ENCODE data around the gene TSACC. TPM values are rescaled to one million over a fixed set of nuclear protein-coding genes. Genes with fewer than 3 reads are reported as not detected.

Gene TSACC
- total RNA-seq, result not detected

- Mint-ChIP-seq H3K27ac (peak within 1 kb of the TSS; percentile 96), H3K9me3 (no peaks in the 10 kb centered on the region), H3K36me3 (peaks cover 12% of the 10 kb centered on the region), H3K4me1 (peaks cover 29% of the 10 kb centered on the region), H3K4me3 (peak within 1 kb of the TSS; percentile 98), H3K27me3 (no peaks in the 10 kb centered on the region)
- POLR2A ChIA-PET, result interaction anchor here (1.0 to 1.6 kb wide), 2 partner anchors 8 to 43 kb away, joined by 3 to 4 read pairs; partner anchors contain the start of gene GLMP
- peak; percentile 99 for DNase-seq
- ATAC-seq (ENCODE audit: low read depth), result peak; percentile 93
These were observed at the start of gene TSACC, which contains the start of gene CCT3 for GRCh38 chr1:156338180-156338976. TSS of gene TSACC (plus strand) at chr1:156338526. CDS start at chr1:156339758, 1,232 bp downstream. TSS of gene CCT3 (minus strand) at chr1:156338292. CDS start at chr1:156338184, 108 bp downstream.

- H3K4me3 Mint-ChIP-seq, result no peak overlapping the region
- ATAC-seq (ENCODE audit: low read depth) (no peak), DNase-seq (no peak)
- H3K4me1 Mint-ChIP-seq, result peaks cover 3% of the 10 kb centered on the region
- POLR2A ChIA-PET, result no interaction called here
- H3K27me3 Mint-ChIP-seq, result no peaks in the 10 kb centered on the region
- peaks cover 7% of the 10 kb centered on the region for H3K36me3 Mint-ChIP-seq
- no peaks in the 10 kb centered on the region for H3K9me3 Mint-ChIP-seq
- H3K27ac Mint-ChIP-seq, result no peak overlapping the region
These were observed 48.5 kb upstream of the TSACC start for GRCh38 chr1:156289857-156290256.

DNA sequence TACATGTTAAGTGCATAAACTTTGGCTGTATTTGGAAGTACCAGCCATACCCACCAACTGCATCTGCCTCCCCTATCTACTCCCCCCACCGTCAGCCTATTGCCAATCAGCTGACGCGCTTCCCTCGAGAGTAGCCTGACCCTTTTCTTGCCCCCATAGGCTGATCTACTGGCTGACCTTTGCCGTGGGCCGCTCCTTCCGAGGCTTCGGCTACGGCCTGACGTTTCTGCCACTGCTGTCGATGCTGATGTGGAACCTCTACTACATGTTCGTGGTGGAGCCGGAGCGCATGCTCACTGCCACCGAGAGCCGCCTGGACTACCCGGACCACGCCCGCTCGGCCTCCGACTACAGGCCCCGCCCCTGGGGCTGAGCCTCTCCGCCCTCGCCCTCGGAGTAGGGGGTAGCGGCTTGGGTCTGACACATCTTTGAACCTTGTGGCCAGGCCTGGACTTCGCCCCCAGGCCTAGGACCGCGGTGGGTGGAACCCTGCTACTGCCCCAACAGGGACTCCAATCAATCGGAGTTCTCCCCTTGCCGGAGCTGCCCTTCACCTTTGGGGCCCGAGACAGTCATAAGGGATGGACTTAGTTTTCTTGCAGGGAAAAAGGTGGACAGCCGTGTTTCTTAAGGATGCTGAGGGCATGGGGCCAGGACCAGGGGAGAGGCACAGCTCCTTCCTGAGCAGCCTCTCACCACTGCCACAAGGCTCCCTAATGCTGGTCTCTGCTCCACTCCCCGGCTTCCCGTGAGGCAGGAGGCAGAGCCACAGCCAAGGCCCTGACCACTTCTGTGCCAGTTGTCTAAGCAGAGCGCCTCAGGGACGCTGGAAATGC, 46.9 kb upstream of the TSACC start:
- H3K36me3 Mint-ChIP-seq, result peaks cover 3% of the 10 kb centered on the region
- POLR2A ChIA-PET, result interaction anchor here (0.8 kb wide), 1 partner anchor 9 kb away, joined by 3 read pairs; the partner anchor contains the start of gene SMG5
- peaks cover 10% of the 10 kb centered on the region for H3K4me1 Mint-ChIP-seq
- no peaks in the 10 kb centered on the region for H3K9me3 Mint-ChIP-seq
- DNase-seq (no peak), ATAC-seq (ENCODE audit: low read depth) (no peak)
- no peaks in the 10 kb centered on the region for H3K27me3 Mint-ChIP-seq
- H3K4me3 Mint-ChIP-seq, result no peak overlapping the region
- peak overlapping the region; percentile 28 for H3K27ac Mint-ChIP-seq

- no peaks in the 10 kb centered on the region for H3K27me3 Mint-ChIP-seq
- H3K9me3 Mint-ChIP-seq, result no peaks in the 10 kb centered on the region
- peaks cover 10% of the 10 kb centered on the region for H3K4me1 Mint-ChIP-seq
- H3K27ac Mint-ChIP-seq, result peak overlapping the region; percentile 37
- ATAC-seq (ENCODE audit: low read depth) (no peak), DNase-seq (no peak)
- peaks cover 3% of the 10 kb centered on the region for H3K36me3 Mint-ChIP-seq
- POLR2A ChIA-PET, result interaction anchor here (0.6 to 3.2 kb wide), 2 partner anchors 10 to 18 kb away, joined by 3 to 22 read pairs; partner anchors contain the start of genes SMG5 and TMEM79
- H3K4me3 Mint-ChIP-seq, result no peak overlapping the region
These were observed 45.3 kb upstream of the TSACC start for GRCh38 chr1:156293098-156293434.

DNA sequence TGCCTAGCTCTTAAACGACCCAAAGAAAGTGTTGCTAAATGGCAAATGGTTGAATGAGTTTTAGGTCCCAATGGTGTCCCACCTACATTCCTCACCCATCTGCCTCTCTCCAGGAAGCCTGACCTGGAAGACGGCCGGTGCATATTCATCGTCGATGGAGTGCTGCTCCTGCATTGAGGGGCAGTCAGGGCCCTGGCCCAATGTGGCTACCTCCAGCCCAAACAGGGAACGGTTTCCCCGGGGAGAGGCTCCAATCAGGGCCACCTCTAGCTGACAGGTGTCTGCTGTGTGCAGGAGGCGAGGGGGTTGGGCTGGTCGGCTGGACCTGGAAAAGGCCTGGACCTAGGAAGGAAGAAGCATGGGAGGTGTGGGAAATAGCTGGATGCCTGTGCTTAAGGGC, 44.4 kb upstream of the TSACC start:
- Mint-ChIP-seq H3K27me3 (no peaks in the 10 kb centered on the region), H3K36me3 (no peaks in the 10 kb centered on the region), H3K4me3 (no peak overlapping the region), H3K27ac (no peak overlapping the region), H3K9me3 (no peaks in the 10 kb centered on the region), H3K4me1 (peaks cover 10% of the 10 kb centered on the region)
- DNase-seq, result no peak
- no peak for ATAC-seq (ENCODE audit: low read depth)
- POLR2A ChIA-PET, result interaction anchor here (0.6 to 3.2 kb wide), 2 partner anchors 11 to 19 kb away, joined by 3 to 22 read pairs; partner anchors contain the start of genes SMG5 and TMEM79

GRCh38 chr1:156295391-156295947, 42.9 kb upstream of the TSACC start, which contains the start of gene GLMP:
TSS of gene GLMP (minus strand) at chr1:156295679. CDS start at chr1:156295645, 34 bp downstream.
- Mint-ChIP-seq H3K4me3 (peak within 1 kb of the TSS; percentile 93), H3K36me3 (no peaks in the 10 kb centered on the region), H3K27ac (peak within 1 kb of the TSS; percentile 86), H3K27me3 (no peaks in the 10 kb centered on the region), H3K4me1 (peaks cover 10% of the 10 kb centered on the region), H3K9me3 (no peaks in the 10 kb centered on the region)
- POLR2A ChIA-PET, result interaction anchor here (0.9 to 3.2 kb wide), 2 partner anchors 12 to 42 kb away, joined by 4 to 22 read pairs; partner anchors contain the start of genes CCT3, SMG5 and TMEM79
- DNase-seq (peak; percentile 68), ATAC-seq (ENCODE audit: low read depth) (peak; percentile 82)

- no peaks in the 10 kb centered on the region for H3K9me3 Mint-ChIP-seq
- no peaks in the 10 kb centered on the region for H3K27me3 Mint-ChIP-seq
- peaks cover 10% of the 10 kb centered on the region for H3K4me1 Mint-ChIP-seq
- H3K4me3 Mint-ChIP-seq, result no peak within 1 kb of the TSS
- DNase-seq, result no peak
- no peaks in the 10 kb centered on the region for H3K36me3 Mint-ChIP-seq
- H3K27ac Mint-ChIP-seq, result no peak within 1 kb of the TSS
- POLR2A ChIA-PET, result no interaction called here
- ATAC-seq (ENCODE audit: low read depth), result no peak
These were observed 39.4 kb upstream of the TSACC start, which contains the start of gene VHLL for GRCh38 chr1:156298852-156299357. TSS of gene VHLL (minus strand) at chr1:156299307. CDS start at chr1:156299189, 118 bp downstream.

DNA sequence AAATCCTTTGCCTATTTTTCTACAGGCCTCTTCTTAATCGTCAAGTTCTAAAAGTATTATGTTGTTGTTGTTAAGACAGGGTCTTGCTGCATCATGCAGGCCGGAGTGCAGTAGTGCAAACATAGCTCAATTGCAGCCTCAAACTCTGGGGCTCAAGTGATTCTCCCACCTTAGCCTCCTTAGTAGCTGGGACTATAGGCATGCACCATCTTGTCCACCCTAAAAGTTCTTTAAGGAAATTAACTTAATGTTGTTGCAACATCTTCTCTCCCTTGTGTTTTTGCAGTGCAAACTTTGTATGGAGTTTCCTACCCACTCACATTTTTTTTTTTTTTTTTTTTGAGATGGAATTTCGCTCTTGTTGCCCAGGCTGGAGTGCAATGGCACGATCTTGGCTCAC, 35.1 kb upstream of the TSACC start:
- no peak overlapping the region for H3K27ac Mint-ChIP-seq
- POLR2A ChIA-PET, result interaction anchor here (1.5 kb wide), 1 partner anchor 20 kb away, joined by 4 read pairs; the partner anchor contains the start of gene SMG5
- H3K9me3 Mint-ChIP-seq, result no peaks in the 10 kb centered on the region
- H3K36me3 Mint-ChIP-seq, result peaks cover 2% of the 10 kb centered on the region
- H3K4me3 Mint-ChIP-seq, result no peak overlapping the region
- H3K27me3 Mint-ChIP-seq, result no peaks in the 10 kb centered on the region
- ATAC-seq (ENCODE audit: low read depth) (no peak), DNase-seq (no peak)
- H3K4me1 Mint-ChIP-seq, result no peaks in the 10 kb centered on the region

- Mint-ChIP-seq H3K4me1 (no peaks in the 10 kb centered on the region), H3K9me3 (no peaks in the 10 kb centered on the region), H3K4me3 (no peak overlapping the region), H3K27me3 (no peaks in the 10 kb centered on the region), H3K36me3 (peaks cover 2% of the 10 kb centered on the region), H3K27ac (no peak overlapping the region)
- POLR2A ChIA-PET, result no interaction called here
- no peak for ATAC-seq (ENCODE audit: low read depth)
- DNase-seq, result no peak
These were observed 33.1 kb upstream of the TSACC start for GRCh38 chr1:156305215-156305614.

DNA sequence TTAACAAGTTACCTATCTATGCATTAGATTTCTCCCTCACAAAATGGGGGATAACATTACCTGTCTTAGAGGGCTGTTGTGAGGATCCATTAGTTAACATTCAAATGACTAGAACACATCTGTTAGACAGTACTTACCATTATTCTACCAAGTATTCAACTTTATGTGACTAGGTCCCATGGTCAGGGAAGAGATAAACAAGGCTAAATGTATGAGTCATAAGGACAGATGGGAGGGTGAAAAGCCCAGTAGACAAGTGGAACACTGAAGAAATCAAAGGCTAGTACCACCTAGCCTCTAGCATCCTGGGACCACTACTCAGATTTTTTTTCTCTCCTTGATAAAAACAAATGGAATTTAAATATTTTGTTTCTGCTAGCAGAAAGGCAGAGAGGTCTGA, 30.2 kb upstream of the TSACC start:
- Mint-ChIP-seq H3K4me3 (no peak overlapping the region), H3K4me1 (no peaks in the 10 kb centered on the region), H3K9me3 (no peaks in the 10 kb centered on the region), H3K27ac (no peak overlapping the region), H3K27me3 (no peaks in the 10 kb centered on the region), H3K36me3 (peaks cover 6% of the 10 kb centered on the region)
- ATAC-seq (ENCODE audit: low read depth) (no peak), DNase-seq (no peak)
- POLR2A ChIA-PET, result no interaction called here

DNA sequence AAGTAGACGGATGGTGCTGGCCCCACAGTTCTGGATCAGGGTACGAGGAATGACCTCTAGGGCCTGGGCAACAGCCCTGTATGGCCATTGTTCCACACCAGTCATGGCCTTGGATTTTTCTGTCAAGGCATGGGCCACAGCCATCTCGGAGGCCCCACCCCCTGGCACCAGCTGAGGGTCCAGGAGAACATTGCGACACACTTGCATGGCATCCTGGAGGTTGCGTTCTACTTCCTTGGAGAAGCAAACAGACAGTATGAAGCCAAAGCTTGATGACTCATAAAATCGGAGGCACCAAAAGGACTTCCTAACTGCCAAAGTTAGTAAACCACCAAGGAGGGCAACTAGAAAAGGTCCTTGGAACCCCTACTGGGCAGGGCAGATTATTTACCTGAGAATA, 27.4 kb upstream of the TSACC start:
- Mint-ChIP-seq H3K9me3 (no peaks in the 10 kb centered on the region), H3K27me3 (no peaks in the 10 kb centered on the region), H3K36me3 (peaks cover 16% of the 10 kb centered on the region), H3K4me1 (no peaks in the 10 kb centered on the region), H3K4me3 (no peak overlapping the region), H3K27ac (no peak overlapping the region)
- DNase-seq, result no peak
- ATAC-seq (ENCODE audit: low read depth), result no peak
- POLR2A ChIA-PET, result no interaction called here

DNA sequence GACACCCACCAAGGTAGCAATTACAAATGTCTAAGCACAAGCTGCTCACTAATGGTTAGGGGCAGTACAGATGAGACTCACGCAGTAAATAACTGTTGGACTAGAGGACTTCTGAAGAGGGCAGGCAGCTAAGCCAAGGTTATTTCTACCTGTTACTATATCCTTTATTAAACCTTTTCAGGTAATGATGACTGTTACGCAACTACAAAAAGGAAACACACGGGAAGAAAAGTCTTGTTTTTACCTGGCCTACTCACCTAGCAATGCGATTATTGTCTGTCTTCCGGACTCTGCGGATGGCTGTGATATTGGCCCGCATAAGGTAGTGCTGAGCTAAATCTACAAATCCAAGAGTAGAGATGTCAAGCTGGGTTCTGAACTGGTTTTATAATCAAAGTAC, 21.4 kb upstream of the TSACC start:
- ATAC-seq (ENCODE audit: low read depth) (no peak), DNase-seq (no peak)
- no peak overlapping the region for H3K4me3 Mint-ChIP-seq
- peaks cover 26% of the 10 kb centered on the region for H3K36me3 Mint-ChIP-seq
- POLR2A ChIA-PET, result interaction anchor here (0.7 to 1.1 kb wide), 2 partner anchors 10 to 34 kb away, joined by 3 read pairs; partner anchors contain the start of gene SMG5
- no peaks in the 10 kb centered on the region for H3K9me3 Mint-ChIP-seq
- H3K4me1 Mint-ChIP-seq, result no peaks in the 10 kb centered on the region
- no peaks in the 10 kb centered on the region for H3K27me3 Mint-ChIP-seq
- H3K27ac Mint-ChIP-seq, result no peak overlapping the region

DNA sequence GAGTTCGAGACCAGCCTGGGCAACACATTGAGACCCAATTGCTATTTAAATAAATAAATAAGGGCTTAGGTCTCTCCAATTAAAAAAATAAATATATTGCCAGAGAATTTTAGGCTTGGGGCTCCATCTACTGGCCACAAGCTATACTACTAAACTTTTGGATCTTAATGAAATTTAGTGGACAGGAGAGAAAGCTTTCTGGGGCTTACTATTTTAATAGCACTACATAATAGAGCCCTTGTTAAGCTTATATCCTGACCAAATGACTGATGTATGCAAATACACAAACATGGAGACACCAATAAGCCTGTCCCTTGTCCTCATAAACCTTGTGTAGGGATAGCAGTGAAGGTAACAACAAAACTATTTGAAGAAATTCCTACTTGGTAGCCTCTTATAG, 18.7 kb upstream of the TSACC start:
- Mint-ChIP-seq H3K4me1 (no peaks in the 10 kb centered on the region), H3K27me3 (no peaks in the 10 kb centered on the region), H3K4me3 (no peak overlapping the region), H3K36me3 (peaks cover 21% of the 10 kb centered on the region), H3K9me3 (no peaks in the 10 kb centered on the region), H3K27ac (no peak overlapping the region)
- POLR2A ChIA-PET, result interaction anchor here (0.9 to 1.4 kb wide), 2 partner anchors 36 to 38 kb away, joined by 3 to 4 read pairs; partner anchors contain the start of gene SMG5
- DNase-seq (no peak), ATAC-seq (ENCODE audit: low read depth) (no peak)

Data from activated naive CD8-positive, alpha-beta T cell treated with anti-CD3 and anti-CD28 coated beads, Interleukin-2, amount 10 ng/mL, durations not matched to agents 7 days and 5 days (primary cell).